Measurements from ENCODE around the gene MREG.

- TF ChIP-seq MAX (IDR thresholded peaks at IDR 0.05) = no peak
- TF ChIP-seq TEAD4 (IDR thresholded peaks at IDR 0.05) = no peak
- no peak for TF ChIP-seq NFIC (IDR thresholded peaks at IDR 0.05)
- TF ChIP-seq ZBTB7A (IDR thresholded peaks at IDR 0.05; ENCODE audit: low read depth) = no peak
- TF ChIP-seq CEBPB (IDR thresholded peaks at IDR 0.05) = no peak
- no peak for TF ChIP-seq EGR1 (IDR thresholded peaks at IDR 0.05)
Measured at GRCh38 chr2:215961981-215962380, 51.4 kb downstream of the MREG start.
